ENCODE results near the gene SEMA4D. TPM values are rescaled to one million over a fixed set of nuclear protein-coding genes. Genes with fewer than 3 reads are reported as not detected.

SEMA4D gene
- total and polyA plus RNA-seq, 2 donors from 2014 or later = 18.9 to 147 TPM

DNA sequence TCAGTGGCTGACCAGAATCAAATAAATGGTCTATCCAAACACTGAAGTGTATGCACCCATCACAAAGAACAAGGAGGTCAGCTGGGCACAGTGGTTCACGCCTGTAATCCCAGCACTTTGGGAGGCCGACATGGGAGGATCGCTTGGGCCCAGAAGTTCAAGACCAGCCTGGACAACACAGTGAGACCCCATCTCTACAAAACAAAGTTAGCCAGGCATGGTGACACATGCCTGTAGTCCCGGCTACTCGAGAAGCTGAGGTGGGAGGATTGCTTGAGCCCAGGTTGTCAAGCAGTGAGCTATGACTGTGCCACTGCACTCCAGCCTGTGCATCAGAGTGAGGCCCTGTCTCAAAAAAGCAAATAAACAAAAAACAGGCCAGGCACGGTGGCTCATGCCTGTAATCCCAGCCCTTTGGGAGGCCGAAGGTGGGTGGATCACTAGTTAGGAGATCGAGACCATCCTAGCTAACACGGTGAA is 40.5 kb downstream of the SEMA4D start:
- DNase-seq (no peak), FAIRE-seq (no peak)
- intact Hi-C loops (cut with DNase I) = no loop called here
- peaks cover 0 to 6% (median 0%) of the 10 kb centered on the region in 3 donors for H3K4me1 ChIP-seq (ENCODE audit: control insufficient read depth in 2 of 3, insufficient read depth in 2 of 3, low read depth in 1 of 3, low read length in 3 of 3)
- H3K27ac ChIP-seq (ENCODE audit: low read depth in 2 of 2, low read length in 2 of 2) = no peak overlapping the region
- H3K9me3 ChIP-seq (ENCODE audit: control insufficient read depth in 2 of 3, insufficient read depth in 1 of 3, low read length in 3 of 3) = no peaks in the 10 kb centered on the region
- no peak overlapping the region for H3K4me3 ChIP-seq (ENCODE audit: low read length in 3 of 3)
- no peak overlapping the region for H3K9ac ChIP-seq (ENCODE audit: low read length in 3 of 3)
- H3K27me3 ChIP-seq (ENCODE audit: control insufficient read depth, insufficient read depth, low read length) = no peaks in the 10 kb centered on the region
- H3K36me3 ChIP-seq (ENCODE audit: control insufficient read depth in 2 of 3, insufficient read depth in 3 of 3, low read length in 3 of 3) = peaks cover 2 to 10% (median 7%) of the 10 kb centered on the region in 3 donors
- TF ChIP-seq, protein P1, sequence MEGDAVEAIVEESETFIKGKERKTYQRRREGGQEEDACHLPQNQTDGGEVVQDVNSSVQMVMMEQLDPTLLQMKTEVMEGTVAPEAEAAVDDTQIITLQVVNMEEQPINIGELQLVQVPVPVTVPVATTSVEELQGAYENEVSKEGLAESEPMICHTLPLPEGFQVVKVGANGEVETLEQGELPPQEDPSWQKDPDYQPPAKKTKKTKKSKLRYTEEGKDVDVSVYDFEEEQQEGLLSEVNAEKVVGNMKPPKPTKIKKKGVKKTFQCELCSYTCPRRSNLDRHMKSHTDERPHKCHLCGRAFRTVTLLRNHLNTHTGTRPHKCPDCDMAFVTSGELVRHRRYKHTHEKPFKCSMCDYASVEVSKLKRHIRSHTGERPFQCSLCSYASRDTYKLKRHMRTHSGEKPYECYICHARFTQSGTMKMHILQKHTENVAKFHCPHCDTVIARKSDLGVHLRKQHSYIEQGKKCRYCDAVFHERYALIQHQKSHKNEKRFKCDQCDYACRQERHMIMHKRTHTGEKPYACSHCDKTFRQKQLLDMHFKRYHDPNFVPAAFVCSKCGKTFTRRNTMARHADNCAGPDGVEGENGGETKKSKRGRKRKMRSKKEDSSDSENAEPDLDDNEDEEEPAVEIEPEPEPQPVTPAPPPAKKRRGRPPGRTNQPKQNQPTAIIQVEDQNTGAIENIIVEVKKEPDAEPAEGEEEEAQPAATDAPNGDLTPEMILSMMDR (IDR thresholded peaks at IDR 0.05; ENCODE audit: borderline replicate concordance, extremely low read depth, insufficient read depth) = no peak

DNA sequence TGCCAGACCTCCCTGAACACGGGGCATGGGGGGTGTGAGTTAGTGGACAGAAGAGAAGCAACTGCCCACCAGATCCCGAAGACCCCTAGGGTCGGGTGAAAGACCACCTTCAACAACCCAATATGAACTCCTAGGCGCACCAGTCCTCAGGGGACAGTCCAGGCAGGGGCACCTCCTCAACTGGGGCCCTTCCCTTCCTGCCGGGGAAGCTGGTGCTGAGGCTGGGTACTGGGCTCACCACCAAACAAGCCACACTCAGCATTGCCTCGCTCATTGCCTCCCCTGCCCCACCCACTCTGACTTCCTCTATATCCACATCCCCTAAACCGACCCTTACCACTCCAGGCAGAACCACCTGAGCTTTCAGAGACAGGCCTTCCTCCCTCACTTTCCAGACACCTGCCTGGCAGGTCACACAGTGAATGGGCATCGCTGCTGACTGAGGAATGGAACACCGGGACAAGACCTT is 42.5 kb downstream of the SEMA4D start:
- TF ChIP-seq, protein P1 (IDR thresholded peaks at IDR 0.05; ENCODE audit: borderline replicate concordance, extremely low read depth, insufficient read depth) = no peak
- intact Hi-C loops (cut with DNase I) = no loop called here
- H3K9me3 ChIP-seq (ENCODE audit: control insufficient read depth in 2 of 3, insufficient read depth in 1 of 3, low read length in 3 of 3) = no peaks in the 10 kb centered on the region
- no peaks in the 10 kb centered on the region for H3K27me3 ChIP-seq (ENCODE audit: control insufficient read depth, insufficient read depth, low read length)
- DNase-seq (no peak), FAIRE-seq (no peak)
- H3K4me1 ChIP-seq (ENCODE audit: control insufficient read depth in 2 of 3, insufficient read depth in 2 of 3, low read depth in 1 of 3, low read length in 3 of 3) = peaks cover 0 to 6% (median 0%) of the 10 kb centered on the region in 3 donors
- no peak overlapping the region for H3K4me3 ChIP-seq (ENCODE audit: low read length in 3 of 3)
- H3K9ac ChIP-seq (ENCODE audit: low read length in 3 of 3) = no peak overlapping the region
- H3K27ac ChIP-seq (ENCODE audit: low read depth in 2 of 2, low read length in 2 of 2) = no peak overlapping the region
- peaks cover 2 to 10% (median 7%) of the 10 kb centered on the region in 3 donors for H3K36me3 ChIP-seq (ENCODE audit: control insufficient read depth in 2 of 3, insufficient read depth in 3 of 3, low read length in 3 of 3)

DNA sequence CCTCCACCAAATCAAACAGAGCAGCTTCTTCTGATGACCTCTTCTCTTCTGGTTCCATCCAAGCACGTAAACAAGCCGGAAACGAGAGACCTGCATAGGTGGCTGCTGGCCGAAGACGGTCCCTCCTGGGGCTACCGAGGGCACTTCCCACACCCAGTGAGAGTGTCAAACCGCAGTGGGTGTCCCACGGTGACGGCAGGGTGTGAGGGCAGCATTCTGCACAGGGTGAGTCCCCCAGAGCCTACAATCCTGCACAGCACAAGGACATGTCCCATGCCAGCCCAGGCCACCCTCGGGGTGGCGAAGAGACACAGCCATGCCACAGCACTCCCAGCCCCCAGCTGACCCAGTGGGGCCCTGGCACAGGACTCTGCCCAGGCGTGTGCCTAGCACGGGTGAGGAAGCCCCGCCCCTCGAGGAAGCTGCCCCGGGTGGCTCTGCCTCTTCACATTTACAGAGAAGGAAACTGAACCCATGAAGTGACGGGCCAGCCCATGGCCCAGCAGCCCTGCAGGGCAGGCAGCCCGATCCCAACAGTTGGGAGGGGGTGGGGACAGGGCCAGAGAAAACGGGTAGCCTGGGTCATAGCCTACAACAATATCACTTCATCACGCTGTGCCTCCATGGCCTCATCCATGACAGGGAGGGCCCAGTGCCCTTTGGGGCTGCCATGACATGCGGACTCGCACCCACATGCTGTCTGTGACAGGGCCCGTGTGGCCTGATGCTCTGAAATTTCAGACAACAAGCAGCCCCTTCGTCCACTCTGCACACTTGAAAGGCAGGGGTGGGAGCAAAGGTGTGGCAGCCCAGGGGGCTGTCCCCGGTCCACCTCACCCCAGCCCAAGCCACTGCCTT is 43.2 kb downstream of the SEMA4D start:
- no peaks in the 10 kb centered on the region for H3K27me3 ChIP-seq (ENCODE audit: control insufficient read depth, insufficient read depth, low read length)
- H3K9me3 ChIP-seq (ENCODE audit: control insufficient read depth in 2 of 3, insufficient read depth in 1 of 3, low read length in 3 of 3) = no peaks in the 10 kb centered on the region
- peaks cover 0 to 6% (median 0%) of the 10 kb centered on the region in 3 donors for H3K4me1 ChIP-seq (ENCODE audit: control insufficient read depth in 2 of 3, insufficient read depth in 2 of 3, low read depth in 1 of 3, low read length in 3 of 3)
- TF ChIP-seq, protein P1 (IDR thresholded peaks at IDR 0.05; ENCODE audit: borderline replicate concordance, extremely low read depth, insufficient read depth) = no peak
- FAIRE-seq (no peak), DNase-seq (peak in 1 of 5 donors; percentile 67)
- peaks cover 2 to 10% (median 7%) of the 10 kb centered on the region in 3 donors for H3K36me3 ChIP-seq (ENCODE audit: control insufficient read depth in 2 of 3, insufficient read depth in 3 of 3, low read length in 3 of 3)
- no peak overlapping the region for H3K4me3 ChIP-seq (ENCODE audit: low read length in 3 of 3)
- H3K27ac ChIP-seq (ENCODE audit: low read depth in 2 of 2, low read length in 2 of 2) = no peak overlapping the region
- intact Hi-C loops (cut with DNase I) = no loop called here
- no peak overlapping the region for H3K9ac ChIP-seq (ENCODE audit: low read length in 3 of 3)

Measured in kidney (tissue), 14 donors.